ENCODE results near the gene TFCP2. TPM values are rescaled to one million over a fixed set of nuclear protein-coding genes. Genes with fewer than 3 reads are reported as not detected.

Gene TFCP2
- total and polyA plus RNA-seq, 12 donors: 8.7 to 30.9 (median 24.1) TPM

DNA sequence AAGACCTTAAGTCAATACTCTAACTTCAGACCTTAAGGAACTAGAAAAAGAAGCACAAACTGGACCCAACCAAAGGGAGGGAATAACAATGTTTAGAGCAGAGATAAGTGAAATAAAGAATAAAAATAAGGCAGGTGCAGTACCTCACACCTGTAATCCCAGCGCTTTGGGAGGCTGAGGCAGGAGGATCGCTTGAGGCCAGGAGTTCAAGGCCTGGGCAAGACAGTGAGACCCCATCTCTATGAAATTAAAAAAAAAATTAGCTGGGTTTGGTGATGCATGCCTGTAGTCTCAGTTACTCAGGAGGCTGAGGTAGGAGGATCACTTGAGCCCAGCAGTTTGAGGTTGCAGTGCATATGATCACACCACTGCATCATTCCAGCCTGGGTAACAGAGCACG, 9.1 kb downstream of the TFCP2 start:
- Histone ChIP-seq H3K27ac (no peak overlapping the region), H3K36me3 (peaks cover 0 to 11% (median 0%) of the 10 kb centered on the region in 9 donors), H3K9me3 (no peaks in the 10 kb centered on the region), H3K4me3 (no peak overlapping the region), H3K27me3 (no peaks in the 10 kb centered on the region), H3K4me1 (peaks cover 0 to 13% (median 0%) of the 10 kb centered on the region in 9 donors)
- intact Hi-C loops (cut with DNase I): no loop called here
- WGBS, 2 donors: 67 to 97% methylated on average over 3 of the region's 3 CpGs
- no peak for ATAC-seq
- no peak for DNase-seq
- no peak for TF ChIP-seq CTCF (IDR thresholded peaks at IDR 0.05)

DNA sequence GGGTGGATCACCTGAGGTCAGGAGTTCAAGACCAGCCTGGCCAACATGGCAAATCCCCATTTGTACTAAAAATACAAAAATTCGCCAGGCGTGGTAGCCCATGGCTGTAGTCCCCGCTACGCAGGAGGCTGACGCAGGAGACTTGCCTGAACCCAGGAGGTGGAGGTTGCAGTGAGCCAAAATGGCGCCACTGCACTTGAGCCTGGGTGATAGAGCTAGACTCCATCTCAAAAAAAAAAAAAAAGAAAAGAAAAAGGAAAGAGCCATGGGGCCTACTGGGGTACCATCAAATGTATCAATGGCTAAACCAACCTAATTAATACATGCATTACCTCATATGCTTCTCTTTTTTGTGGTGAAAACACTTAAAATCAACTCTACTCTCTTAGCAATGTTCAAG, 10.7 kb downstream of the TFCP2 start:
- H3K36me3 ChIP-seq: peaks cover 0 to 11% (median 0%) of the 10 kb centered on the region in 9 donors

DNA sequence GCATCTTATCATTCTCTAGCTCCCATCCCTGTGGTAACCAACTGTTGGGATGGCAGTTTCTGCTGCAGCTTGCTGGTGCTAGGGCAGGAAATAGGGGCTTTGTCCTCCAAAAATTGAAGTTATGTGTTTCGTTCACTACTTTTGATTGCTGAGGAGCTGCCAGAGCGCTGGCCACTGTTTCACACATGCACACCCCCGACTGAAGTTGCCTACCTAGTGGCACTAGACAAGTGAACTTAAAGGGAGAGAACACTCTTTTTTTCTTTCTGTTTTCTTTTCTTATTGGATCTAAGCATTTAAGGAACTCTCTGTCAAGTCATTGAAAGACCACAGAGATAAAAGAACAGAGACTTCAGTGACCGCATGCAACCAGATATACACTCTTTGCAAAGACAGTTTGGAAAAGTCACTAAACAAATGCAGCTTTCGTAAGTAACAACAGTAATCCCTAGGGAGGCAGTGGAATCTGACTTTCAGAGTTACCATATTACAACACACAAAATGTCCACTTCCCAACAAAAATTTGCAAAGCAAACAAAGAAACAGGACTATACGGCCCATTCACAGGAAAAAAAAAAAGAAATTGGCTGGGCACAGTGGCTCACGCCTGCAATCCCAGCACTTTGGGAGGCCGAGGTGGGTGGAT, 12.0 kb downstream of the TFCP2 start:
- intact Hi-C loops (cut with DNase I): no loop called here
- TF ChIP-seq CTCF (IDR thresholded peaks at IDR 0.05): no peak
- ATAC-seq (peak in 1 of 8 donors; percentile 35), DNase-seq (no peak)
- Histone ChIP-seq H3K27ac (no peak overlapping the region), H3K4me1 (peaks cover 0 to 7% (median 0%) of the 10 kb centered on the region in 9 donors), H3K27me3 (no peaks in the 10 kb centered on the region), H3K4me3 (no peak overlapping the region), H3K9me3 (no peaks in the 10 kb centered on the region), H3K36me3 (peaks cover 0 to 11% (median 0%) of the 10 kb centered on the region in 9 donors)
- WGBS, 2 donors: 61 to 69% methylated on average over 8 of the region's 8 CpGs

More for the DNA sequence above, 10.7 kb downstream of the TFCP2 start:
- intact Hi-C loops (cut with DNase I): no loop called here
- Histone ChIP-seq H3K4me1 (peaks cover 0 to 7% (median 0%) of the 10 kb centered on the region in 9 donors), H3K27ac (no peak overlapping the region), H3K9me3 (no peaks in the 10 kb centered on the region), H3K4me3 (no peak overlapping the region), H3K27me3 (no peaks in the 10 kb centered on the region)
- ATAC-seq: no peak
- TF ChIP-seq CTCF (IDR thresholded peaks at IDR 0.05): no peak
- no peak for DNase-seq
- 96 to 98% methylated on average over 6 of the region's 6 CpGs for WGBS, 2 donors

DNA sequence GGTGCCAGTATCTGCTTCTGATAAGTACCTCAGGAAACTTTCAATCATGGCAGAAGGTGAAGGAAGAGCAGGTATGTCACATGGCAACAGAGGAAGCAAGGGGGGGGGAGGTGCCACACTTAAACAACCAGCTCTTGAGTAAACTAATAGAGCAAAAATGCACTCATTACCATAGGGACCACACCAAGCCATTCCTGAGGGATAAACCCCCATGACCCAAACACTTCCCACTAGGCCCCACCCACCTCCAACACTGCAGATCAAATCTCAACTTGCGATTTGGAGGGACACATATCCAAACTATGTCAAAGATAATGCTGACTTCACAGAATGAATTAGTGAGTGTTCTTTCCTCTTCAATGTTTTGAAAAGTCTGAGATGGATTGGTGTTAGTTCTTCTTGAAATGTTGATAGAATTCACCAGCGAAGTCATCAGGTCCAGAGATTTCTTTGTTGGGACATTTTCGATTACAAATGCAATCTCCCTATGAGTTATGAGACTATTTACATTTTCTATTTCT, 16.6 kb downstream of the TFCP2 start:
- H3K9me3 ChIP-seq: no peaks in the 10 kb centered on the region
- 93 to 99% methylated on average over 3 of the region's 3 CpGs for WGBS, 2 donors
- no peaks in the 10 kb centered on the region for H3K27me3 ChIP-seq
- intact Hi-C loops (cut with DNase I): no loop called here
- H3K4me3 ChIP-seq: no peak overlapping the region
- no peak for DNase-seq
- no peak overlapping the region for H3K27ac ChIP-seq
- ATAC-seq: no peak
- TF ChIP-seq CTCF (IDR thresholded peaks at IDR 0.05): no peak
- H3K4me1 ChIP-seq: peaks cover 0 to 7% (median 0%) of the 10 kb centered on the region in 9 donors
- H3K36me3 ChIP-seq: no peaks in the 10 kb centered on the region

Measured in heart right ventricle (tissue), 16 donors.